H9 (cell line): ENCODE data around the gene MYO5C. TPM values are rescaled to one million over a fixed set of nuclear protein-coding genes. Genes with fewer than 3 reads are reported as not detected.

Source experiments
- DNase-seq: peaks from one replicate; pipeline ENCODE4 v3.0.0-alpha.2; 2017
- H2AFZ ChIP-seq: one replicate; pipeline ENCODE4 v1.6.1; 2013; ENCODE audit warnings: mild to moderate bottlenecking, low read length, control low read depth, moderate library complexity
- H2AK5ac ChIP-seq: 2 replicates; pipeline ENCODE4 v1.6.1; 2013; ENCODE audit warnings: low read length, control low read depth, mixed read lengths; ENCODE audit not compliant: insufficient read length
- H2BK120ac ChIP-seq: one replicate; pipeline ENCODE4 v1.6.1; 2013; ENCODE audit warnings: low read depth, mild to moderate bottlenecking, low read length, control low read depth, inconsistent platforms; ENCODE audit not compliant: poor library complexity, severe bottlenecking
- H2BK12ac ChIP-seq: 2 replicates; pipeline ENCODE4 v1.6.1; 2013; ENCODE audit warnings: low read length, control low read depth, mixed read lengths, low read depth; ENCODE audit not compliant: insufficient read length
- H2BK15ac ChIP-seq: 2 replicates; pipeline ENCODE4 v1.6.1; 2013; ENCODE audit warnings: low read depth, low read length, control low read depth
- H2BK20ac ChIP-seq: one replicate; pipeline ENCODE4 v1.6.1; 2013; ENCODE audit warnings: low read depth, mild to moderate bottlenecking, low read length, control low read depth, inconsistent platforms; ENCODE audit not compliant: poor library complexity, severe bottlenecking
- H2BK5ac ChIP-seq: 2 replicates; pipeline ENCODE4 v1.6.1; 2013; ENCODE audit warnings: low read length, control low read depth, mixed read lengths; ENCODE audit not compliant: insufficient read length
- H3K14ac ChIP-seq: 2 replicates; pipeline ENCODE4 v1.6.1; 2013; ENCODE audit warnings: low read length, control low read depth; ENCODE audit not compliant: insufficient read depth
- H3K18ac ChIP-seq: 2 replicates; pipeline ENCODE4 v1.6.1; 2013; ENCODE audit warnings: low read depth, mild to moderate bottlenecking, mixed read lengths, low read length, control low read depth; ENCODE audit not compliant: insufficient read length
- H3K23ac ChIP-seq: 2 replicates; pipeline ENCODE4 v1.6.1; 2013; ENCODE audit warnings: low read length, control low read depth, mixed read lengths, low read depth; ENCODE audit not compliant: insufficient read length
- H3K23me2 ChIP-seq: 2 replicates; pipeline ENCODE4 v1.6.1; 2013; ENCODE audit warnings: low read depth, mild to moderate bottlenecking, mixed read lengths, low read length, control low read depth; ENCODE audit not compliant: insufficient read length, poor library complexity, severe bottlenecking
- H3K27ac ChIP-seq: 2 replicates; pipeline ENCODE4 v1.5.1; 2013; ENCODE audit warnings: low read length, control low read depth, mixed read lengths, low read depth; ENCODE audit not compliant: insufficient read length
- H3K27me3 ChIP-seq: 2 replicates; pipeline ENCODE4 v1.6.1; 2013; ENCODE audit warnings: low read length, control low read depth, inconsistent platforms; ENCODE audit not compliant: insufficient read depth
- H3K4ac ChIP-seq: 2 replicates; pipeline ENCODE4 v1.6.1; 2013; ENCODE audit warnings: low read depth, mild to moderate bottlenecking, control low read depth, inconsistent platforms, low read length, moderate library complexity
- H3K4me1 ChIP-seq: 2 replicates; pipeline ENCODE4 v1.6.1; 2013; ENCODE audit warnings: low read length, control low read depth, inconsistent platforms; ENCODE audit not compliant: insufficient read depth
- H3K4me2 ChIP-seq: 2 replicates; pipeline ENCODE4 v1.6.1; 2013; ENCODE audit warnings: low read length, control low read depth, mixed read lengths; ENCODE audit not compliant: insufficient read length, insufficient read depth
- H3K56ac ChIP-seq: 2 replicates; pipeline ENCODE4 v1.6.1; 2013; ENCODE audit warnings: low read depth, mild to moderate bottlenecking, mixed read lengths, low read length, control low read depth; ENCODE audit not compliant: insufficient read length
- H3K79me1 ChIP-seq: 2 replicates; pipeline ENCODE4 v1.6.1; 2013; ENCODE audit warnings: low read depth, mild to moderate bottlenecking, moderate library complexity, low read length, control low read depth, inconsistent platforms; ENCODE audit not compliant: insufficient read depth, poor library complexity, severe bottlenecking
- H3K79me2 ChIP-seq: 2 replicates; pipeline ENCODE4 v1.6.1; 2013; ENCODE audit warnings: low read length, control low read depth, inconsistent platforms; ENCODE audit not compliant: insufficient read depth
- H3K9ac ChIP-seq: 2 replicates; pipeline ENCODE4 v1.6.1; 2013; ENCODE audit warnings: low read length, control low read depth, mixed read lengths; ENCODE audit not compliant: insufficient read length; ENCODE audit errors: extremely low read depth
- H3K9me3 ChIP-seq: one replicate; pipeline ENCODE4 v1.6.1; 2013; ENCODE audit warnings: low read depth, low read length, inconsistent platforms; ENCODE audit not compliant: control insufficient read depth
- H3T11ph ChIP-seq: one replicate; pipeline ENCODE4 v1.6.1; 2013; ENCODE audit warnings: mild to moderate bottlenecking, low read length, control low read depth, inconsistent platforms
- H4K20me1 ChIP-seq: one replicate; pipeline ENCODE4 v1.6.1; 2013; ENCODE audit not compliant: control insufficient read depth, insufficient read length, insufficient read depth
- H4K5ac ChIP-seq: 2 replicates; pipeline ENCODE4 v1.6.1; 2013; ENCODE audit warnings: low read depth, mild to moderate bottlenecking, mixed read lengths, low read length, control low read depth; ENCODE audit not compliant: insufficient read length
- H4K8ac ChIP-seq: replicated peaks from 2 replicates; pipeline ENCODE4 v1.6.1; 2013; ENCODE audit warnings: low read length, control low read depth, mixed read lengths, low read depth; ENCODE audit not compliant: insufficient read length
- H4K91ac ChIP-seq: 2 replicates; pipeline ENCODE4 v1.6.1; 2013; ENCODE audit warnings: low read depth, mild to moderate bottlenecking, moderate library complexity, mixed read lengths, low read length, control low read depth; ENCODE audit not compliant: insufficient read length
- H3K27ac Mint-ChIP-seq, 3 experiments: 2 replicates in 2 of 3; 3 replicates in 1 of 3; pipeline ENCODE4 v1.8.0; 2020 to 2021; ENCODE audit warnings: mixed read lengths in 3 of 3, mild to moderate bottlenecking in 1 of 3, moderate library complexity in 1 of 3
- H3K27me3 Mint-ChIP-seq: 2 replicates; pipeline ENCODE4 v1.8.0; 2021; ENCODE audit warnings: low read depth, mild to moderate bottlenecking, moderate library complexity, mixed read lengths
- H3K36me3 Mint-ChIP-seq, 3 experiments: 2 replicates in 2 of 3; 3 replicates in 1 of 3; pipeline ENCODE4 v1.8.0; 2020 to 2021; ENCODE audit warnings: low read depth in 3 of 3, mixed read lengths in 3 of 3; ENCODE audit not compliant: insufficient read depth in 1 of 3
- H3K4me1 Mint-ChIP-seq, 2 experiments: 2 replicates each; pipeline ENCODE4 v1.8.0; 2020; ENCODE audit warnings: mixed read lengths in 2 of 2
- H3K4me3 Mint-ChIP-seq, 2 experiments: 2 replicates in 1 of 2; 3 replicates in 1 of 2; pipeline ENCODE4 v1.8.0; 2020 to 2021; ENCODE audit warnings: mild to moderate bottlenecking in 2 of 2, mixed read lengths in 2 of 2, moderate library complexity in 1 of 2
- H3K9me3 Mint-ChIP-seq, 2 experiments: 2 replicates in 1 of 2; 3 replicates in 1 of 2; pipeline ENCODE4 v1.8.0; 2020; ENCODE audit warnings: mild to moderate bottlenecking in 2 of 2, mixed read lengths in 2 of 2, moderate library complexity in 1 of 2
- WGBS: extraction: QIAGEN DNeasy Blood & Tissue Kit; methylation state at CpG from one replicate; pipeline ENCODE4 v1.1.7; 2013; ENCODE audit warnings: missing lambda C conversion rate, low lambda C conversion rate, mixed read lengths; ENCODE audit not compliant: insufficient read length; ENCODE audit errors: extremely low coverage; 5-methylcytosine and 5-hydroxymethylcytosine counted together
- total RNA-seq: library from RNA; stranded (reverse); gene quantifications from 2 replicates; pipeline ENCODE4 v1.2.1, GENCODE V29; 2021
- TF ChIP-seq, protein P1 (sequence below): fragments of 200-600 bp; sonication (generic); conservative IDR thresholded peaks from 3 replicates; pipeline ENCODE4 v1.8.0; 2021; ENCODE audit warnings: antibody characterized with exemption, mild to moderate bottlenecking

MYO5C gene
- total RNA-seq, 1 experiment from 2014 or later = 22.2 TPM

DNA sequence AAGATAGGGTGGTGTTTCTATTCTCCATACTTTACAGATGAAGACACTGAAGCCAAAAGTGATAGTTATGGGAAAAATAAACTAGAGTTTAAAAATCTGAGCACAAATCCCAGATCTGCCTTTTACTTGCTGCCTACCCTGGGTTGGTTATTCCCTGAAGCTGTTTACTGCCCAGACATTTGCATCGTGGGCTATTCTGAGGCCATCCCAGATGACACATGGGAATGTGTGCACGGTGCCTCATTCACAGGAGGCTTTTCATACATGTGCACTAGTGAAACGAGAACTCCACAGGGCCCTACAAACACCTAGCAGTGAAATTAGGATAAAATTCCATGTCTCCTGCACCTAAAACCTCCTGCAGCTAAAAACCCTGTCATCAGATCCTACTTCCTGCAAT, 17.5 kb downstream of the MYO5C start:
- Histone ChIP-seq H3K27ac (no peak overlapping the region), H3K79me2 (no peaks in the 10 kb centered on the region), H3K56ac (no peak overlapping the region), H3K14ac (no peak overlapping the region), H2BK15ac (no peak overlapping the region), H2BK12ac (no peak overlapping the region), H2BK120ac (no peak overlapping the region), H3K23ac (no peak overlapping the region), H3K79me1 (no peaks in the 10 kb centered on the region), H3T11ph (no peak overlapping the region), H2AK5ac (no peak overlapping the region), H3K4me1 (no peaks in the 10 kb centered on the region), H3K4ac (no peak overlapping the region), H2BK20ac (no peak overlapping the region), H4K91ac (no peak overlapping the region), H3K23me2 (no peaks in the 10 kb centered on the region), H4K20me1 (peaks cover 2% of the 10 kb centered on the region), H3K9me3 (no peaks in the 10 kb centered on the region), H4K5ac (no peak overlapping the region), H4K8ac (no peak overlapping the region), H3K4me2 (no peak overlapping the region), H3K9ac (no peak overlapping the region), H2AFZ (no peak overlapping the region), H3K18ac (no peak overlapping the region), H2BK5ac (no peak overlapping the region), H3K27me3 (no peaks in the 10 kb centered on the region)
- no peaks in the 10 kb centered on the region for H3K27me3 Mint-ChIP-seq
- peaks cover 27 to 71% (median 60%) of the 10 kb centered on the region in 3 experiments; a peak in 6 of 7 replicates for H3K36me3 Mint-ChIP-seq
- DNase-seq = no peak
- TF ChIP-seq, protein P1, sequence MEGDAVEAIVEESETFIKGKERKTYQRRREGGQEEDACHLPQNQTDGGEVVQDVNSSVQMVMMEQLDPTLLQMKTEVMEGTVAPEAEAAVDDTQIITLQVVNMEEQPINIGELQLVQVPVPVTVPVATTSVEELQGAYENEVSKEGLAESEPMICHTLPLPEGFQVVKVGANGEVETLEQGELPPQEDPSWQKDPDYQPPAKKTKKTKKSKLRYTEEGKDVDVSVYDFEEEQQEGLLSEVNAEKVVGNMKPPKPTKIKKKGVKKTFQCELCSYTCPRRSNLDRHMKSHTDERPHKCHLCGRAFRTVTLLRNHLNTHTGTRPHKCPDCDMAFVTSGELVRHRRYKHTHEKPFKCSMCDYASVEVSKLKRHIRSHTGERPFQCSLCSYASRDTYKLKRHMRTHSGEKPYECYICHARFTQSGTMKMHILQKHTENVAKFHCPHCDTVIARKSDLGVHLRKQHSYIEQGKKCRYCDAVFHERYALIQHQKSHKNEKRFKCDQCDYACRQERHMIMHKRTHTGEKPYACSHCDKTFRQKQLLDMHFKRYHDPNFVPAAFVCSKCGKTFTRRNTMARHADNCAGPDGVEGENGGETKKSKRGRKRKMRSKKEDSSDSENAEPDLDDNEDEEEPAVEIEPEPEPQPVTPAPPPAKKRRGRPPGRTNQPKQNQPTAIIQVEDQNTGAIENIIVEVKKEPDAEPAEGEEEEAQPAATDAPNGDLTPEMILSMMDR = no peak
- WGBS = no CpG with 5 or more reads among the region's 3 CpGs
- 0 out of 7 replicates have a peak overlapping the region, but pooled peaks of 1 of the 3 experiments have one; percentile 30 for H3K27ac Mint-ChIP-seq
- H3K4me1 Mint-ChIP-seq = no peaks in the 10 kb centered on the region
- H3K4me3 Mint-ChIP-seq = no peak overlapping the region
- no peaks in the 10 kb centered on the region; a peak in 1 of 5 replicates for H3K9me3 Mint-ChIP-seq
